HG02852 (cell line): ENCODE results near the gene S100PBP.

Experiments
- ATAC-seq: cut with Tn5 transposase; IDR thresholded peaks from one replicate; pipeline ENCODE4 v1.9.1; 2021; ENCODE audit warnings: mild to moderate bottlenecking, moderate library complexity; ENCODE audit not compliant: unreplicated experiment

The S100PBP gene

GRCh38 chr1:32868085-32868484 lies 50.6 kb downstream of the S100PBP start:
- ATAC-seq: no peak

DNA sequence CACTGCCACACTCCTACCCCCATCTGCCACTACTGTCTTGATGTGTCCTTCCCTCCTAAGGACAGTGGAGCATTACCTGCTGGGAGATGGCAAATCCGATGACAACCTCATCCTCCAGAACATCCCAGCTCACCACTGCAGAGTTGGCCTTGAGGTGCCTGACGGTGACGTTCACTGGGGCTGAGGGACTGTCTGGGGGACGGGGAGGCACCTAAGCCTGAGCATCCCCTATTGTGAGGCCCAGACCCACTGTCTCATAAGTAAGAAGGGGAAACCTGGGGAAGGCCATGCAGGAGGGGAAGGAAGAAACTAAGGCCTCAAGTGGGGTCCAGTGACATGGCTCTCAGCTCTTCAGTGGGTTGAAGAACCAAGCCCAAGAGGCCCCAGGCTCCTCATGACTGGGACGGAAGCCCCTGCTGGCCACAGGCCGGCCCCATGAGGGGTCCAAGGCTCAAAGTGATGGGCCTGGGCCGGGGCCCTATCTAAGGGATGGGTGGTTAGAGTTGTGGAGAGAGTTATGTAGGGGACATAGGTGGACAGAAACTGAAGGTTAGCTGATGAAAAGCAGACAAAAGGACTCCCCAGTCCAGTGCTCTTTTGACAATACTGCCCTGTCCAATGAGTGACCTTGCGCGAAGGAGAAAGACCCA lies 51.5 kb downstream of the S100PBP start:
- no peak for ATAC-seq

- ATAC-seq: no peak
Observed at GRCh38 chr1:32869923-32870614, 52.6 kb downstream of the S100PBP start.

DNA sequence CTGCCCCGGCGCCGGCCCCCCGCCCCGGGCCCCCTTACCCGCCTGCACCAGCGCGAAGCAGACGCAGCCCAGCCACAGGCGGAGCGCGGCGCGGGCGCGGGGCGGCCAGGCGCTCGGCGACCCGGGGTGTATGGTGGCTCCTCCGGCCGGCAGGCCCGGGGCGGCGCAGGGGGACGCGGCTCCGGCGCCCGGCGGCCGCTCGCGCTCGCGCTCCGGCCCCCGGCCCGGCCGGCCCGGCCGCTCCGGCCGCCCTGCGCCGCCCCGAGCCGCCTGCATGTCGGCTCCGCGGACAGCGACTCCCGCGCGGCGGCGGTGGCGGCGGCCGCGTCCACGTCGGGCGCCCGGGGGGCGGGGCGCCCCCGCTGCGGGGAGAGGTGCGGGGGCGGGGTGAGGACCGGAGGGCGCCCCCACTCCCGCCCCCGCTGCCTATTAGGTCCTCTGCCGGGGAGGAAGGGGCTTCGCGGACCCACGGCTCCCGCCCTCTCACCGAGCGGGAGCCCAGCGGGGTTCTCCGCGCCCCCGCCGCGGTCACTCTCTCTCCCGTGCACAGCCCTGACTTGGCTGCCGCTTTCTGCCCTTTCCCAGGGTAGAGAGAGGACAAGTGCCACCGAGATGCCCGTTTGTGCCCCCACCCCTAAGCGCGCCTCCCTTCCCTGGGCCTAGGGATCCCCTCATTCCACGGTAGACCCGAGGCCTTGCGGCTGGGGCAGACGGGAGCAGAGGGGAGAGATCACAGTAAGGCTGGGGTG lies 53.3 kb downstream of the S100PBP start, which contains the start of gene FNDC5:
Gene FNDC5, minus strand, starts transcription at position 298 of the 749 bp plus-strand sequence.
- ATAC-seq: no peak

GRCh38 chr1:32871364-32872191 lies 54.1 kb downstream of the S100PBP start:
- ATAC-seq: no peak

DNA sequence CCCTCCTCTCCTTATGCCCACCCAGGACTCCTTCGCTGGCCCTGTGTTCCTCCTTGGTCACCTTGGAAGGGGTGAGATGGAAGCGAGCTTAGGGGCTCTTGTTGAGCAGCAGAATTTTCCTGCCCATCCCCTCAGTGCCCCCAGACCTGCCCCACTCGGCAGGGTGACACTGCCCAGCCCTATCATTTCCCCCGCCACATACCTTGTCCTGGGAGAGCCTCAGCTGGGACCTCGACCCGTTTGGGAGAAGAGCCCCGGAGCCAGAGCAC lies 54.7 kb downstream of the S100PBP start:
- ATAC-seq: no peak

GRCh38 chr1:32873484-32873883 lies 56.0 kb downstream of the S100PBP start:
- ATAC-seq: no peak

DNA sequence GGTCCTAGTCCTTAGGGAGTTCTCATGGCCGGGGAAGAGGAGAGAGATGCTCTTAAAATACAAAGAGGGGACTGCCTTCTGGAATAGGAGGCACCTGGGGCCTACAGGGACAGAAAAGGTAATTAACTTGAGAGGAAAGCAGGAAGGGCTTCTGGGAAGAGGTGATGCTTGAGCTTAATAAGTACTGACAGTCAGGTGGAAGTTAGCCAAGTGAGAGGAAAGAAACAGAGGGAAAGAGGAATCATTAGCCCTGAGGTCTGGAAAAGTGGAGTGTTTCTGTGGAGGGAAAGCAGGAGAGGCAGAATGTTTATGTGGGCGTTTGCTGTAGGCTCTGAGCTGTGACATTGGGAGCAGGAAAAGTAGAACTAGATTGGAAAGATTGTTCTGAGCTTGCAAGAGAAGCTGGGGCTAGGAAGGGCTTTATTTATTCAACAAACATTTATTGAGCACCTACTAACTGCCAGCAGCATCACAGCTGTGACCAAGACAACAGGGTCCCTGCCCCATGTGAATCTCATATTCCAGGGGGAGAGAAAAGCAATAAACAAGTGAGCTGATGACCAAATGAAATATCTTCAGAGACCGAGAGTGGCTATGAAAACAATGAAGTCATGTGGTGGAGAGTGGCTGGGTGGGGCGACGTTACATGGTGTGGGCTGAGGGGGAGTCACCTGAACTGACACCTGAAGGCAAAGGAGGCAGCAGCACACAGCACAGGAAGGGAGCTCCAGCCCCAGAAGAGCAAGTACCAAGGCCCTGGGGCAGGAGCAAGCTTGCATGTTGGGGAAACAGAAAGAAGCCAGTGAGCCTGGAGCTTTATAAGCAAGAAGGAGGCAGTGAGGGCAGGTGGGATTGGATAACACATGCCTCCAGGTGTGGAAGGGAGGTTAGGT lies 57.7 kb downstream of the S100PBP start:
- no peak for ATAC-seq

GRCh38 chr1:32876341-32877210 lies 59.1 kb downstream of the S100PBP start:
- ATAC-seq: no peak

- ATAC-seq: no peak
Observed at GRCh38 chr1:32877211-32878110, 60.0 kb downstream of the S100PBP start.

GRCh38 chr1:32878183-32878582 lies 60.7 kb downstream of the S100PBP start:
- no peak for ATAC-seq

DNA sequence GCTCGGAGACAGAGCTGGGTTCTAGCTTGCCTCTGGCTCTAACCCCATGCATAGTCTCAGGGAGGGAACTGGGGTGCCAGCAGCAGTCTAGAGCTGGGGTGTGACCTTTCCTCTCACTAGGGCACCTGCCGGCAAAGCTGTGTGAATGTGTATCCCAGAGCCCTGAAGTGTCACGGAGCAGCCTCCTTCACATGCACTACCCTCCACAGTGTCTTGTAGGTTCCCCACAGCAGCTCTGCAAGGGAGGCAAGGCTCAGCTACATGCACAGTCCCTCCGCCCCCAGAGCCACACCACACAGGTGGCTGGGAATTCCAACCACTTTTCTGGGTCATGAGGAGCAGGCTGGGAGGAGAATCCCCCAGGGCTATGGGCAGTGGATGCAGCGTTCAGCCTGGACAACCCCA lies 61.2 kb downstream of the S100PBP start:
- no peak for ATAC-seq

DNA sequence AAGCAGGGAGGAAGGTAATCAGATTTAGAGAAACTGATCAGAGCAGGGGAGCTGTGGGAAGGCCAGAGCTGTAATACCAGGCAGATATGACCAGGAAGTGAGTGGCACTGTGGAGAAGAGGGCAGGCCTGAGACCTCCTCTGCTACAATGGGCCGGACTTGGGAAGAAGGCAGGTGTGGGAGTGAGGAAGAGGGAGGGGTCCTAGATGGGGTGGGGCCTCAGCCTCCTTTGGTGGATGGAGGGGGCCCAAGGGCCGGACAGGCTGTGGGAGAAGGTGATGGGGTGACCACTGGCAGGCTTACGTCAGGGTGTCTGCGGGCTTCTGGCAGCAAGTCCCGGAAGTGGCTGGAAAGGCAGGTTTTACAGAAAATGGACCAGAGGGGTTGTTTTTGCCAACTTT lies 63.8 kb downstream of the S100PBP start:
- no peak for ATAC-seq

GRCh38 chr1:32881871-32882850 lies 64.7 kb downstream of the S100PBP start:
- no peak for ATAC-seq

GRCh38 chr1:32883338-32884031 lies 66.0 kb downstream of the S100PBP start:
- ATAC-seq: no peak

DNA sequence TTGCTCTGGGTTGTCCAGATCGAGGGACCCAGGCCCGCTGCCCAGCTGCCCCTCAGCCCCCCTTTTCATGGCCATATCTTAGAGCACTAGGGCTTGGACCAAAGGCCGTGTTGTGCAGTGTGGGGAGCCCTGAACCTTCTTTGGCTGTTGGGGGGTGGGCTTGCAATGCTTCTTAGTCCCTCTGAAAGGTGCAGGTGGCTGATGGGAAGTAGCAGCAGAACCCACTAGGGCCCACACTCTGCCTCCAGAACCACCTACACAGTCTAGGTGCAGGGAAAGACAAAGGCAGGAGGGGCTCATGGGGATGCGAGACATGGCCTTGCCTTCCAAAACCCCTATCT lies 66.5 kb downstream of the S100PBP start:
- ATAC-seq: no peak

GRCh38 chr1:32884726-32885125 lies 67.3 kb downstream of the S100PBP start:
- ATAC-seq: no peak
